Inflammatory macrophage (primary cell): ENCODE data around the gene OR6K3.
"Not testable (repeated sequence)": the region's sequence is repeated elsewhere in the genome, so short reads cannot be mapped to it uniquely, and the experiment has no call there.

Experiments
- DNase-seq, 2 donors: peaks; one replicate each; pipeline ENCODE4 v3.0.0-alpha.2; 2020 to 2022
- total RNA-seq, 18 experiments: gene quantifications; one replicate each; lab custom pipeline; 2026; ENCODE audit warnings: mixed read lengths in 6 of 18, inconsistent platforms in 2 of 18; lab: John Stamatoyannopoulos, UW

OR6K3 gene
- total RNA-seq = 0.37 to 10.3 (median 2.7) reads per million in 18 experiments

- DNase-seq = no peak
Measured at GRCh38 chr1:158720620-158721019, at the start of gene OR6K3. OR6K3 (minus strand) TSS chr1:158720720; CDS start chr1:158718115, 2,605 bp downstream.

GRCh38 chr1:158754420-158754819 lies 33.9 kb upstream of the OR6K3 start, which contains the start of gene OR6K6:
OR6K6 (plus strand) TSS chr1:158754720; CDS start chr1:158754888, 168 bp downstream.
- DNase-seq = no peak

GRCh38 chr1:158752155-158752712 lies 31.7 kb upstream of the OR6K3 start:
- DNase-seq = no peak

GRCh38 chr1:158735848-158736247 lies 15.3 kb upstream of the OR6K3 start:
- no peak for DNase-seq

GRCh38 chr1:158732524-158732923 lies 12.0 kb upstream of the OR6K3 start:
- no peak for DNase-seq

GRCh38 chr1:158731707-158732106 lies 11.2 kb upstream of the OR6K3 start:
- no peak for DNase-seq

GRCh38 chr1:158730453-158730852 lies 9.9 kb upstream of the OR6K3 start:
- DNase-seq = no peak

GRCh38 chr1:158728510-158729225 lies 8.1 kb upstream of the OR6K3 start:
- DNase-seq = no peak

GRCh38 chr1:158724442-158724841 lies 3.9 kb upstream of the OR6K3 start:
- DNase-seq = no peak

GRCh38 chr1:158719664-158720063 lies 856 bp downstream of the OR6K3 start:
- DNase-seq = no peak

GRCh38 chr1:158717344-158717743 lies 3.2 kb downstream of the OR6K3 start:
- no peak for DNase-seq

GRCh38 chr1:158716335-158716734 lies 4.2 kb downstream of the OR6K3 start:
- DNase-seq = no peak

- DNase-seq = no peak
Measured at GRCh38 chr1:158714754-158715153, 5.8 kb downstream of the OR6K3 start.

- DNase-seq = no peak
Measured at GRCh38 chr1:158711098-158711497, 9.4 kb downstream of the OR6K3 start.

GRCh38 chr1:158706096-158706495 lies 14.4 kb downstream of the OR6K3 start:
- no peak for DNase-seq

- DNase-seq = no peak
Measured at GRCh38 chr1:158700552-158700951, 20.0 kb downstream of the OR6K3 start, which contains the start of gene OR6K2. OR6K2 (minus strand) TSS chr1:158700652; CDS start chr1:158700652, 0 bp downstream.

GRCh38 chr1:158694596-158694995 lies 25.9 kb downstream of the OR6K3 start:
- DNase-seq = no peak

- DNase-seq = no peak
Measured at GRCh38 chr1:158692356-158692755, 28.2 kb downstream of the OR6K3 start.

- DNase-seq = no peak
Measured at GRCh38 chr1:158691907-158692306, 28.6 kb downstream of the OR6K3 start.

- DNase-seq = not testable (repeated sequence)
Measured at GRCh38 chr1:158691149-158691548, 29.4 kb downstream of the OR6K3 start.

GRCh38 chr1:158689875-158690274 lies 30.6 kb downstream of the OR6K3 start:
- no peak for DNase-seq

- no peak for DNase-seq
Measured at GRCh38 chr1:158689110-158689509, 31.4 kb downstream of the OR6K3 start.

- not testable (repeated sequence) for DNase-seq
Measured at GRCh38 chr1:158688343-158688742, 32.2 kb downstream of the OR6K3 start.

GRCh38 chr1:158687037-158687436 lies 33.5 kb downstream of the OR6K3 start:
- DNase-seq = no peak
